ENCODE measurements around the gene DPF3.

Gene DPF3

GRCh38 chr14:72573725-72574417 lies 320.0 kb downstream of the DPF3 start:
- no peak for DNase-seq (ENCODE audit: low read depth)
- TF ChIP-seq CTCF (IDR thresholded peaks at IDR 0.05; ENCODE audit: insufficient read depth, low read depth, low read length, missing control alignments), result no peak
- H3K4me3 ChIP-seq (ENCODE audit: low read length), result no peak overlapping the region
